GM21360 (cell line): Measurements from ENCODE around the gene RPP25L.

ENCODE experiments used
- ATAC-seq: cut with Tn5 transposase; IDR thresholded peaks from one replicate; pipeline ENCODE4 v1.9.1; 2021; ENCODE audit warnings: mild to moderate bottlenecking, moderate library complexity; ENCODE audit not compliant: unreplicated experiment

Gene RPP25L

GRCh38 chr9:34571481-34571810, 40.5 kb downstream of the RPP25L start:
- ATAC-seq = no peak

DNA sequence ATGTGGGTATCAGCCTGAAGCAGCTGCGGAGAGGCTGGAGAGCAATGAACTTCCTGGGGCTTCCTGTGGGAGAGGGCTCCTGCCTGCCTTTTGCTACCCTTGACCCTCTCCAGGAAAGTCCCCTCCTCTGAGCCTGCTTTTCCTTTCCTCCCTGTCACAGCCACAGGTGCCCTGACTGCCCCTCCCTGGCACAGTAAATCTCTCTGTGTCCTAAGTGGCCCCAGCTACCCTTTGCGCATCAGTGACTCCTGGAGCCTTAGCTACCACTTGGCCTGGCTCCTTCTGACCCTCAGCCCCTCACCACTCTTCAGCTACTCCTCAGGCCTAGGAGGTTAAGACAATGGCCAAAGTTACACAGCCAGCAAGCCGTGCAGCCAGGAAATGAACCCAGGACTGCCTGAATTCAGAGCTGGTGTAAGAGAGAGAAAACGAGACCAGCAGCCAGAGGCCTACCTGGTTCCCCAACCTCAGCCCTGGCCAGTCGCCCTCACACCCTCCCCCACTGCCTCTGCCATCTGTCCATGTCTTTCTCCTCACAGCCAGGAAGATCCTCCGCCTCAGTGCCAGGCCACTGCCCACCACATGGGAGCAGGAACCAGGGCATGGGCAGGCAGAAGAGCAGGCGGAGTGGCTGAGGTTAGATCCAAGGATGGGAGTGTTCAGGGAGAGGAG, 41.0 kb downstream of the RPP25L start:
- no peak for ATAC-seq

- no peak for ATAC-seq
Observed at GRCh38 chr9:34570376-34570775, 41.5 kb downstream of the RPP25L start.

GRCh38 chr9:34568774-34569173, 43.1 kb downstream of the RPP25L start:
- no peak for ATAC-seq

GRCh38 chr9:34568133-34568532, 43.8 kb downstream of the RPP25L start:
- no peak for ATAC-seq

DNA sequence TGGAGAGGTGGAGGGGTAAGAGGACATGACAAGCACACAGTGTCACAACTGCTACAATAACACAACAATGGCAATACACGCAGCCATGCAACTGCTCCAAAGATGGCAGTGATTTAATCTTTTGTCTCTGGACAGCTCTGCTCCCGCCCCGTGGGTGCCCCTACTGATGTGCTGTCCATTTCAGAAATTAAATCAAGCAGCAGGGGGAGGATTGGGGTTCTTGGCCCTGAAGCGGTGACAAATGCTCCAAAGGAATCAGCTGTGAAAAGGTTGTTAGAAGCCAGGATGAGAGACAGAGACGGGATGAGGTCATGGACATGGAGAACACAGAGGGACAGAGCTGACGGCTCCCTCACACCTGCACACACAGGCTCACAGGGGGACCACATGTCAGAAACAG, 44.9 kb downstream of the RPP25L start:
- no peak for ATAC-seq

- ATAC-seq = no peak
Observed at GRCh38 chr9:34566322-34566721, 45.6 kb downstream of the RPP25L start.

DNA sequence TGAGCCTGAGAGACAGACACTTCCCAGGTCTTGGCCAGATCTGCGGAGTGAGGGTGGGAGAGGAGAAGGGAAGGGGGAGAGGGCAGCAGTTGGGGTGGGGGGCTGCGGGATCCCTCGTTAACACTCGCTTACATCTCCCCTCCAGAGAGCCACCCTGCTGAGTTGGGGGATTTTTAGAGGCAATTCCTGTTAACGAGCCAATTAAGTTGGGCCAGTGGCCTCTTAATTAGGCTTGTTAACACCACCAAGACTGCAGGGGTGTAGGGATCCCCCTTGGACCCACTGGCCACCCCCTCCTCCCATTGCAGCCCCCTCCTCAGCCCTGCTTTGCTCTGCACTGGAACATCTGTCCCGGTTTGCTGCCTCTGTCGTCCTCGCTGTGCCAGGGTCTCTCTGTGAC, 46.0 kb downstream of the RPP25L start:
- no peak for ATAC-seq

DNA sequence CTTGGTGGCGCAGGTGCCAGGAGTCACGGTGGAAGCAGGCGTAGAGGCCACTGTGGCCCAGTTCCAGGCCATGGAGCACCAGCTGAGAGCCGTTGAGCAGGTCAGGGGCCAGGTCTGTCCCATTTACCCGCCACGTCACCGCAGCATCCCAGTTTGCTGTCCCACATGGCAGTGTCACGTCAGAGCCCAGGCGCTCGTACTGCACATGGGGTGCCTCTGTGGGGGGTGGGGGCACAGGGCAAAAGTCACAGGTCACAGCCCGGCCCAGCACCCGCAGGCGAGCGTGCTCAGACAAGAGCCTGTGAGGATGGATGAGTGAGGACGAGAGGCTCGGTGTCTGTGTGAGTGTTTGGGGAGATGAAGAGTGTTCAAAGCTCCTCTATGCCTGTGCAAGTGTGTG, 47.3 kb downstream of the RPP25L start:
- no peak for ATAC-seq

GRCh38 chr9:34563262-34563661, 48.6 kb downstream of the RPP25L start:
- no peak for ATAC-seq

DNA sequence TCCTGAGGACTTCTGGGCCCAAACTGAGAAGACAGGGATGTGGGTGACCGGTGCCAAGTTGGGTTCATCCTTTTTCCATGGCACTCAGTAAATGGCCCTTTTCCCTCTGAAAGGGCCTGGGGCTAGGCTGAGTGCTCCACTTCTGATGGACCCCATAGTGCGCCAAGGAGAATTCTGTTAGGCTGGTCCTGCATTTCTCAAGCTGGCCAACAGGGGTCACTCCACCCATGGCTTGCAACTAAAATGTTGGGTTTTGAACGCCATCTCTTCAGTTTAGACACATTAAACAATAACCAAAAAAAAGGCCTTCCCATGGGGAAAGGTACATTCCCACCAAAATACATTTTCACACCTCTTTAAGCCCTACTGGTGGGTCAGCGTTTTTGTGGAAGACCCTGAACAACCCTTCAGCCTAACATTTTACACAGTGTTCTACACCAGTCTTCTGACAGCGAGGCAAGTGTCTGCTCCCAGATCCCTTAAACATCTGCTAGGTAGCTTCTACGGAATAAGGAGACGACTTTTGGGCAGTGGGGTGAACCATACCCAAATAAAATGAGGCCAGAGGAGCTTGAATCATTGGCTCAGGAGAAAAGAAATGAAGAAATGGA, 49.7 kb downstream of the RPP25L start:
- ATAC-seq = no peak

- ATAC-seq = no peak
Observed at GRCh38 chr9:34560599-34561214, 51.2 kb downstream of the RPP25L start.
